IMR-90 (cell line): ENCODE results near the gene AKAP12.

ENCODE experiments used
- CTCF ChIP-seq: conservative IDR thresholded peaks from 2 replicates; pipeline ENCODE4 v1.5.1; 2012; ENCODE audit warnings: mild to moderate bottlenecking, low read depth, low read length, improper control_type of control experiment
- POLR2A ChIP-seq: IDR thresholded peaks from 2 replicates; pipeline ENCODE4 v1.6.1; 2012; ENCODE audit warnings: mild to moderate bottlenecking, low read depth, low read length

DNA sequence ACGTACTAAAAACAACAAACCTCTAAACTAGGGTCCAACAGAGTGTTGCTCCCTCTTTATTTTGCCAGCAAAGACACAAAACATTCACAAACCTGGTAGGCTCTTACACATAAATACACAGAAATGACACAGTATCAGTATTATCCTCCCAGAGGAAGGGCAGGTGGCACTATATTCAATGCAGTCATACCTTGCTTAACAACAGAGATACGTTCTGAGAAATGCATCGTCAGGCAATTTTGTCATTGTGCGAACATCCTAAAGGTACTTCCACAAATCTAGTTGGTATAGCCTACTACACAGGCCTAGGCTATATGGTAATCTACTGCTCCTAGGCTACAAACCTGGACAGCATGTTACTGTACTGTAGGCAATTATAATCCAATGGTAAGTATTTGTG lies 142.0 kb downstream of the AKAP12 start:
- TF ChIP-seq CTCF (no peak), POLR2A (no peak)
